GM10266 (cell line): Measurements from ENCODE around the gene FARP1.

ENCODE experiments used
- DNase-seq: peaks from one replicate; pipeline ENCODE4 v3.0.0; 2012; ENCODE audit errors: extremely low spot score
- TF ChIP-seq, protein P1 (sequence below): IDR thresholded peaks from 2 replicates; pipeline ENCODE4 v1.5.1; 2012; ENCODE audit warnings: mild to moderate bottlenecking, low read depth; ENCODE audit not compliant: control insufficient read depth, insufficient read depth; ENCODE audit errors: missing control alignments

FARP1 gene

DNA sequence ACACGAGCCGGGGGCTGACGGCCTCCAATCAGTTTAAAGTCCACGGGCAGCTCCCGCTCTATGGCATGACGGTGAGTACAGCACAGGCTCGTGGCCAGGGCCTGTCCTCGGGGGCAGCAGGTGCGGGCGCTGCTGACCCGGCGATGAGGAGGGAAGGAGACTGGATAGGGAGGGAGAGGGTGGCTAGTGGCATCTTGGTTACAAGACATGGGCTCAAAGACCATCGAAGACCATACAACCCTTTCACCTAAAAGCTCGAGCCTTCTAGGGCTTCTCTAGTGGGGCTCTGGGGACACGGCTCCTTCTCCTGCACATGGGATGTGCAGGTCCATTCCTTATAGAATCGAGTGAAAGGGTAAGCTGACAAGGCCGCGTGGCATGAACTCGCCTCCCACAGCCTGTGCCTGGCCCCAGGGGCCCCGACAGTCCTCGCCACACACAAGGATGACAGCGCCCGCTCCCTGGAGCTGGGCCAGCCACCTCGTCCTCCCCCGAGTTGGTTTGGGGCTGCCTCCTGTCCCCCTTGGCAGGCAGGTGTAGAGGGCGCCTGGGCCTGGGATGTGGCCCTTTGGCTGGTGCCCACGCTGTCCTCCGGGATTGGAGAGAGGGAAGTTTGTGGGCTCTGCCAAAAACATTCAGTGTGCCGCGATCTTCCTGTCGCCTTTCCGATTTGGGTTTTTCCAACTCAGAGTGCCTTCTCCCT is 296.4 kb downstream of the FARP1 start:
- TF ChIP-seq, protein P1, sequence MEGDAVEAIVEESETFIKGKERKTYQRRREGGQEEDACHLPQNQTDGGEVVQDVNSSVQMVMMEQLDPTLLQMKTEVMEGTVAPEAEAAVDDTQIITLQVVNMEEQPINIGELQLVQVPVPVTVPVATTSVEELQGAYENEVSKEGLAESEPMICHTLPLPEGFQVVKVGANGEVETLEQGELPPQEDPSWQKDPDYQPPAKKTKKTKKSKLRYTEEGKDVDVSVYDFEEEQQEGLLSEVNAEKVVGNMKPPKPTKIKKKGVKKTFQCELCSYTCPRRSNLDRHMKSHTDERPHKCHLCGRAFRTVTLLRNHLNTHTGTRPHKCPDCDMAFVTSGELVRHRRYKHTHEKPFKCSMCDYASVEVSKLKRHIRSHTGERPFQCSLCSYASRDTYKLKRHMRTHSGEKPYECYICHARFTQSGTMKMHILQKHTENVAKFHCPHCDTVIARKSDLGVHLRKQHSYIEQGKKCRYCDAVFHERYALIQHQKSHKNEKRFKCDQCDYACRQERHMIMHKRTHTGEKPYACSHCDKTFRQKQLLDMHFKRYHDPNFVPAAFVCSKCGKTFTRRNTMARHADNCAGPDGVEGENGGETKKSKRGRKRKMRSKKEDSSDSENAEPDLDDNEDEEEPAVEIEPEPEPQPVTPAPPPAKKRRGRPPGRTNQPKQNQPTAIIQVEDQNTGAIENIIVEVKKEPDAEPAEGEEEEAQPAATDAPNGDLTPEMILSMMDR: no peak
- no peak for DNase-seq

DNA sequence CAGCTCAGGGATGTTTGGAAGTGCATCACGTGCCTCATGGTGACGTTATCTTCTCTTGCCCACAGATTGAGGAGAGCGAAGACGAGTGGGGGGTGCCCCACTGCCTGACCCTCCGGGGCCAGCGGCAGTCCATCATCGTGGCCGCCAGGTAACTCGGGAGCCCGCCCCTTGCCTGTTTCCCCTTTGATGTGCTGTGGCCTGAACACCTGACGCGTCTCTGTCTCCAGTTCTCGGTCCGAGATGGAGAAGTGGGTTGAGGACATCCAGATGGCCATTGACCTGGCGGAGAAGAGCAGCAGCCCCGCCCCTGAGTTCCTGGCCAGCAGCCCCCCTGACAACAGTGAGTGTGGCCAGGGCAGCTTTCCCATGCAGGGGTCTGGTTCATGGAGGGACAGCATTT is 297.0 kb downstream of the FARP1 start:
- DNase-seq: no peak
- TF ChIP-seq, protein P1: no peak

DNA sequence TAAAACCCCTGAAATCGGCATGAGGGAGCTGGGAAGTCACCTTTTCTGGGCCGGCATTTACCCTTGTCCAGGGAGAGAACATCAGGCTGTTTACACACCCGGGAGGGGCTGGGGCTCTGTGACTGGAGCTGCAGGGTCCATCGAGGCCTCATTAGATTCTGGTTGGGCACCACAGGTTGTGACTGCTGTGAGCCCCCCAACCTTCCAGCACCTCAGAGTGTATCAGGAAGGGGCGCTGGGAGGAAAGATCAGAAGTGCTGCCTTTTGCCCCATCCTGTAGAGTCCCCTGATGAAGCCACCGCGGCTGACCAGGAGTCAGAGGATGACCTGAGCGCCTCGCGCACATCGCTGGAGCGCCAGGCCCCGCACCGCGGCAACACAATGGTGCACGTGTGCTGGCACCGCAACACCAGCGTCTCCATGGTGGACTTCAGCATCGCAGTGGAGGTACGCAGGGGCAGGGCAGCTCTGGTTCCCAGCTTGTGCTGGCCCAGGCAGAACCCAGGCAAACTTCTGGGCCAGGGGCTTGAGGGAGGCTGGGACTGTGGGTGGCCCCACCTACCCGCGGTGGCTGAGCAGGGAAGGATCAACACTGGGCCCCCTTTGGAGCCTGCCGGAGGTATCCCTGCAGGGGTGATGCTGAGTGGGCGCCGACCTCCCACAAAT is 297.6 kb downstream of the FARP1 start:
- TF ChIP-seq, protein P1: no peak
- no peak for DNase-seq

DNA sequence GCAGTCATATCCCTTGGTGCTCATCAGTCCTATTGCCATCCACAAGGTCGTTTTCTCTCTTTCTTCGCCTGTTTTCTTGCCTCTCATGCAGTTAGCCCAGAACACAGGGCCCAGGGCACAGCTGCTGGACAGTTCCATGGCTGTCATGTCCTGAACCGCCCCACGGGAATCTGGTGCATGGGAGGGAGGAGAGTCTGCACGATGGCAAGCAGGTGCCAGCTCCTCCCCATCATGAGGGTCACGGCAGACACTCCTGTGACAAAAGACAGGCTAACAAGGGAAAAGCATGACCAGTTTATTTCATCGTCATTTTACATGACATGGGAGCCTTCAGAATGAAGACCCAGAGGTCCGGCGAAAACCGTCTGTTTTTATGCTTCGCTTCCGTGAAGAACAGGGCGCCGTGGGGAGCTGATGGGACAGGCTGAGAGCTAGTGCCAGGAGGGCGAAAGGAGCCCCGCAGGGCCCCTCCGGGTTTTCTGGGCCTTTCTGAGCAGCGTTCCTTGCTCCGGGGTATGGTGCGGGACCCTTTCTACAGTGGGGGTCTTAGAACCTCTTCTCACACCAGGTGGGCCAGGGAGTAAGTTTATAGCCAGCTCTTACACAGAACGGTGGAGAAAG is 298.3 kb downstream of the FARP1 start:
- TF ChIP-seq, protein P1: no peak
- no peak for DNase-seq

DNA sequence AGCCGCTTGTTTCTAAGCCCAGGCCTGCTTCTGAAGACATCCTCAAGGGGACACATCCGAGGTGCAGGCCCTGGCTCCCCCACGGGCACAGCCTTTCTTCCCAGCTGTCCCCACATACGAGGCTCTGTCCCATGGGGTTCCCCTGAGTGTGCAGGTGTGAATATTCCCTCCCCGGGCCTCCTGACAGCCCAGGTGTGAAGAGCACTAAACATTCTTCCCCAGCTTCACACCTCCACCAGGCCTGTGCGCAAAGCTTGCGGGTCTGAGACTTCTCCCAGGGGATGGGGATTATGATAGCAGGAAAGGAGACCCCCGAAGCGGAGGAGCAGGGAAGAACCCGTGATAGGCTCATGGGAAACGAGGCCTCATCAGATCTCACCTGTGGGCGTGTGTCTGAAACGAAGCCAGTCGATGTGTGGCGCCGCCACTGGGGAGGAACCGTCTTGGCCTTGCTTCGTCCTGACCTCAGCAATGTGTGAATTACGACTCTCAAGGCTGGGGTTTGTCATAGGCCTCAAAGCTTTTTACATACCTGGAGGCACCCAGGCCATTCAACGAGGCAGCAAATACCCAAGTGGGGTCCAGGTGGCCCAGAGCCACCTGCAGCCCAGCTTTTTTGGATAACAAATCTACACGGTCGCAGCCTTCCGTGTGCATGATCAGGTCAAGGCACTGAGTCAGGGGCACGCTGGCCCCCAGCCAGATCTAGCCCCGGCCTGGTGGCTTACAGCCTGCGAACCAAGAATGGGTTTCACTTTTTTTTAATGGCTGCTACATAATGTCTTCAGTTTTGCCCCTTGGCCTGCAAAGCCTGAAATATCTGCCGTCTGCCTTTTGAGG is 299.7 kb downstream of the FARP1 start:
- DNase-seq: no peak
- TF ChIP-seq, protein P1: no peak

DNA sequence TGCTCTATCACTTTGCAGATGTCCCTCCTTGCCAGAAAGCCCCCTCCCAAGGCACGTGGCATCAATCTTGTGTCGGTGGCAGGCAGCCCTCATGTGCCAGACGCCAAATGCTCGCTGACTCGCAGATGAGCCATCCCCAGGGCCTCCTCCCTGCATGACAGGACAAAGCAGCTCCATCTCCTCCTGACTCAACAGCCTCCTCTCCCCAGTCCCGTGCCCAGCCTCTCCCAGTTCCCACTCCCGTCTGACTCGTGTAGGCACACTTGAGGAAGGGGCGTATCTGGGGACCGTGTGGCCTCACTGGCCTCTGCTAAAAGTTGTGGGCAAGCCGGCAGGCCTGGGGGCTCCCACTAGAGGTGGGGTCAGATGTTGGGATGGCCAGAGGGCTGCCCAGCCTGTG is 300.4 kb downstream of the FARP1 start:
- DNase-seq: no peak
- TF ChIP-seq, protein P1: no peak
